Stimulated activated CD8-positive, alpha-beta memory T cell treated with anti-CD3 and anti-CD28 coated beads, Interleukin-7, amount 100 ng/mL, for 24 hours (primary cell): ENCODE results near the gene MEDAG.

ENCODE experiments used
- DNase-seq: peaks from one replicate; pipeline ENCODE4 v3.0.0-alpha.2; 2020; ENCODE audit warnings: low read depth

Gene MEDAG

GRCh38 chr13:30872685-30873461 lies 33.2 kb upstream of the MEDAG start:
- no peak for DNase-seq

- DNase-seq, result no peak
These were observed 32.6 kb upstream of the MEDAG start for GRCh38 chr13:30873499-30873898.

GRCh38 chr13:30874111-30874510 lies 32.0 kb upstream of the MEDAG start:
- DNase-seq, result no peak

GRCh38 chr13:30874561-30874960 lies 31.5 kb upstream of the MEDAG start:
- no peak for DNase-seq

GRCh38 chr13:30877335-30877734 lies 28.7 kb upstream of the MEDAG start:
- no peak for DNase-seq

GRCh38 chr13:30880151-30880855 lies 25.8 kb upstream of the MEDAG start:
- no peak for DNase-seq

GRCh38 chr13:30880856-30881155 lies 25.3 kb upstream of the MEDAG start:
- DNase-seq, result no peak

GRCh38 chr13:30881191-30881651 lies 24.9 kb upstream of the MEDAG start:
- no peak for DNase-seq

GRCh38 chr13:30882026-30882850 lies 23.8 kb upstream of the MEDAG start:
- DNase-seq, result no peak

GRCh38 chr13:30882996-30883766 lies 22.9 kb upstream of the MEDAG start:
- DNase-seq, result no peak

- DNase-seq, result no peak
These were observed 21.5 kb upstream of the MEDAG start for GRCh38 chr13:30884543-30884942.

GRCh38 chr13:30889196-30889690 lies 16.8 kb upstream of the MEDAG start:
- no peak for DNase-seq

- DNase-seq, result no peak
These were observed 13.1 kb upstream of the MEDAG start for GRCh38 chr13:30892966-30893365.

- no peak for DNase-seq
These were observed 10.3 kb upstream of the MEDAG start for GRCh38 chr13:30895773-30896172.

GRCh38 chr13:30898070-30898469 lies 8.0 kb upstream of the MEDAG start:
- no peak for DNase-seq

- no peak for DNase-seq
These were observed 7.3 kb upstream of the MEDAG start for GRCh38 chr13:30898678-30899241.

- DNase-seq, result no peak
These were observed 5.6 kb upstream of the MEDAG start for GRCh38 chr13:30900436-30900835.

GRCh38 chr13:30900952-30901749 lies 4.9 kb upstream of the MEDAG start:
- no peak for DNase-seq

GRCh38 chr13:30904043-30904442 lies 2.0 kb upstream of the MEDAG start:
- no peak for DNase-seq

GRCh38 chr13:30906411-30907051 lies 460 bp downstream of the MEDAG start:
- no peak for DNase-seq
